Superior temporal gyrus (tissue), 1 donor: ENCODE measurements around the gene GLI3.

Source experiments
- DNase-seq: peaks from one replicate; pipeline ENCODE4 v3.0.0-alpha.2; 2016; ENCODE audit errors: extremely low spot score

GLI3 gene

GRCh38 chr7:41928166-41928565 lies 308.8 kb downstream of the GLI3 start:
- no peak for DNase-seq

- no peak for DNase-seq
Measured at GRCh38 chr7:41927380-41927779, 309.6 kb downstream of the GLI3 start.

- DNase-seq = no peak
Measured at GRCh38 chr7:41925946-41926345, 311.1 kb downstream of the GLI3 start.

- no peak for DNase-seq
Measured at GRCh38 chr7:41924796-41925195, 312.2 kb downstream of the GLI3 start.

GRCh38 chr7:41922373-41922772 lies 314.6 kb downstream of the GLI3 start:
- no peak for DNase-seq

DNA sequence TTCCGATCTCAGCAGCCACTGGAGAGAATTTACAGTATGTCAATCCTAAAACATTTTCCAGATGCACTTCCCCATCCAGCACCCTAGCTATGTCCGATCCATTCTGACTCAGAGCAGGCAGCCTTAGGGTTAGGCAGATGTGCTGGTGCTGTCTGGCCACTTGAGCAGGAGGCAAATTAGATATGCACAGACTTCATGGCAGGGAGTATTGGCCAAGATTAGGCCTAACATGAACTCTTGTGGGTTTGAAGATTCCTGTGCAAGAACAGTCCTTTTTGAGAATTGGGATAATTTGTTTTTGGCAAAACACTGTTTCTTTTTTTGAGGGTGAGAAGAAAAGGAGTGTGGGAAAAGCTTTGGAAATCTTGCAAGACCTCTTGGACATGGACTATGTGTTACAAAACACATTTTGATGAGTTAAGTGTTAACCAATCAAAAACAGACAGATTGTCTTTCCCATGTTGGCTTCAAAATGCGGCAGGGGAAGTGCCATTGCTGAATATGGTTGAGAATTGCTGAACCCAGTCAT lies 315.5 kb downstream of the GLI3 start:
- DNase-seq = no peak

- DNase-seq = no peak
Measured at GRCh38 chr7:41918597-41918996, 318.4 kb downstream of the GLI3 start.

- DNase-seq = no peak
Measured at GRCh38 chr7:41916450-41916927, 320.5 kb downstream of the GLI3 start.

DNA sequence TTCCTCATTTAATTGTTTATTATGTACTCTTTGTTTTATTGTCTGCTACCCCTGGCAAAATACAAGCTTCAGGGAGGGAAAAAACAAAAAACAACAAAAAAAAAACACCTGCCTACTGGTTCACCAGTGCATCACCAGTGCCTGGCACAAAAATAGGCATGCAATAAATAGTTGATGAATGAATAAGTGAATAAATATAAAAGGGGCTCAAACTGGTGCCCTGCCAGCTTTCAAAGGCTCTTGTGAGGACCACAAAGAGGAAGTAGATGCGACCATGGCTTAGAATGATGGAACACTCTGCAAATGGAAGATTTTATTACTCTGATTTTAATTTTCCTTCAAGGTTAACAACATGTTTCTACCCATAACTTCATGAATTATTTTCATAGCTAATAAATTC lies 321.1 kb downstream of the GLI3 start:
- DNase-seq = no peak

- DNase-seq = no peak
Measured at GRCh38 chr7:41912851-41913567, 324.0 kb downstream of the GLI3 start.

GRCh38 chr7:41912426-41912825 lies 324.6 kb downstream of the GLI3 start:
- no peak for DNase-seq

- no peak for DNase-seq
Measured at GRCh38 chr7:41911792-41912191, 325.2 kb downstream of the GLI3 start.
